K562 (cell line): ENCODE results near the gene UBXN2A. TPM values are rescaled to one million over a fixed set of nuclear protein-coding genes. Genes with fewer than 3 reads are reported as not detected.

Experiments
- ARNT ChIP-seq, 2 experiments: fragments of 450-650 bp; IDR thresholded peaks; 2 replicates each; pipeline ENCODE4 v1.6.1; 2016; ENCODE audit warnings: mild to moderate bottlenecking in 1 of 2
- DACH1 ChIP-seq: fragments of 450-650 bp; IDR thresholded peaks from 2 replicates; pipeline ENCODE4 v1.6.1; 2018; ENCODE audit not compliant: partially characterized antibody
- EWSR1 ChIP-seq: fragments of 450-650 bp; IDR thresholded peaks from 2 replicates; pipeline ENCODE4 v1.6.1; 2018; ENCODE audit warnings: borderline replicate concordance, mild to moderate bottlenecking, low read depth, moderate library complexity; ENCODE audit not compliant: partially characterized antibody
- GTF2F1 ChIP-seq: IDR thresholded peaks from 2 replicates; pipeline ENCODE4 v1.6.1; 2011; ENCODE audit warnings: low read depth, low read length, improper control_type of control experiment
- HMG20A ChIP-seq: fragments of 450-650 bp; formaldehyde crosslinking; conservative IDR thresholded peaks from 2 replicates; pipeline ENCODE4 v1.4.0; 2020; ENCODE audit warnings: mild to moderate bottlenecking, mixed read lengths
- HOXB6 ChIP-seq: fragments of 250-450 bp; sonication (Bioruptor Pico); IDR thresholded peaks from 2 replicates; pipeline ENCODE4 v1.5.1; 2022; ENCODE audit warnings: mild to moderate bottlenecking, borderline replicate concordance
- NR4A1 ChIP-seq, 2 experiments: fragments of 250-450 bp in 1 of 2; fragments of 450-650 bp in 1 of 2; sonication (Bioruptor Pico) in 1 of 2; IDR thresholded peaks; 2 replicates each; pipeline versions ENCODE4 v1.4.0 to v1.6.1; 2016 to 2020; ENCODE audit warnings: mild to moderate bottlenecking in 2 of 2, missing compliant biosample characterization in 1 of 2, missing genetic modification characterization in 1 of 2, moderate library complexity in 1 of 2
- RFX5 ChIP-seq: IDR thresholded peaks from 2 replicates; pipeline ENCODE4 v1.6.1; 2011; ENCODE audit warnings: low read depth, mild to moderate bottlenecking, improper control_type of control experiment, low read length
- TARDBP ChIP-seq: fragments of 450-650 bp; IDR thresholded peaks from 2 replicates; pipeline ENCODE4 v1.6.1; 2016
- TEAD4 ChIP-seq, 2 experiments: sonication (generic) in 1 of 2; formaldehyde crosslinking in 1 of 2; IDR thresholded peaks; 2 replicates each; pipeline versions ENCODE4 v1.6.1 to v1.8.0; 2012 to 2022; ENCODE audit warnings: borderline replicate concordance in 1 of 2, inconsistent platforms in 1 of 2, low read length in 1 of 2, mild to moderate bottlenecking in 1 of 2, missing genetic modification reagents in 1 of 2
- ZNF239 ChIP-seq: fragments of 250-450 bp; sonication (Bioruptor Pico); IDR thresholded peaks from 2 replicates; pipeline ENCODE4 v1.4.0; 2020; ENCODE audit warnings: mild to moderate bottlenecking
- ZNF263 ChIP-seq: sonication (generic); formaldehyde crosslinking; IDR thresholded peaks from 2 replicates; pipeline ENCODE4 v1.8.0; 2022; ENCODE audit warnings: mild to moderate bottlenecking, missing genetic modification reagents, borderline replicate concordance
- ZNF589 ChIP-seq: fragments of 200-800 bp; sonication (Bioruptor generic); IDR thresholded peaks from 2 replicates; pipeline ENCODE4 v1.6.1; 2016; ENCODE audit warnings: low read depth, missing genetic modification characterization, missing compliant biosample characterization
- ZNF707 ChIP-seq: fragments of 250-450 bp; sonication (Bioruptor Pico); conservative IDR thresholded peaks from 2 replicates; pipeline ENCODE4 v1.8.0; 2022; ENCODE audit warnings: inconsistent platforms, mild to moderate bottlenecking, moderate library complexity
- ZNF785 ChIP-seq: fragments of 250-450 bp; sonication (Bioruptor Pico); IDR thresholded peaks from 2 replicates; pipeline ENCODE4 v1.4.0; 2020; ENCODE audit warnings: mild to moderate bottlenecking
- polyA plus RNA-seq, 8 experiments: library from polyadenylated mRNA; depleted of rRNA in 4 of 8; stranded (reverse) in 5 of 8; unstranded in 3 of 8; fragments of >200 nt; fragmentation: Nextera tagmentation in 2 of 8; fragmentation: Illumina TruSeq in 1 of 8; extraction: Ambion mirVana in 2 of 8; extraction: Trizol in 1 of 8; gene quantifications; 2 replicates each; pipeline versions ENCODE4 v1.2.1 to v1.2.3, GENCODE V29; 2011 to 2014; ENCODE audit warnings: inconsistent platforms in 1 of 8, missing spikeins in 1 of 8
- total RNA-seq, 7 experiments: library from RNA; depleted of rRNA in 6 of 7; stranded (reverse); fragments of >200 nt in 6 of 7; fragmentation: Illumina TruSeq in 2 of 7; extraction: Trizol in 2 of 7; gene quantifications; 2 replicates each; pipeline versions ENCODE4 v1.2.1 to v1.2.3, GENCODE V29; 2011 to 2021; ENCODE audit warnings: low replicate concordance in 1 of 7
- TF ChIP-seq, protein P1 (sequence below): fragments of 200-400 bp; formaldehyde crosslinking; IDR thresholded peaks from 2 replicates; pipeline ENCODE4 v1.6.1; 2017; ENCODE audit warnings: mild to moderate bottlenecking, low read depth, low read length, moderate library complexity
- TF ChIP-seq, protein P2 (sequence below): fragments of 450-650 bp; IDR thresholded peaks from 2 replicates; pipeline ENCODE4 v1.6.1; 2017; ENCODE audit warnings: mild to moderate bottlenecking, moderate library complexity
- TF ChIP-seq, protein P3 (sequence below): fragments of 200-800 bp; sonication (Bioruptor generic); IDR thresholded peaks from 2 replicates; pipeline ENCODE4 v1.6.1; 2017; ENCODE audit warnings: missing genetic modification characterization, missing compliant biosample characterization

UBXN2A gene
- total and polyA plus RNA-seq, 9 of the 15 experiments (the other 6 are each of a cell fraction or from before 2014, with no cell fraction given): 3.4 to 25.6 (median 16.0) TPM

DNA sequence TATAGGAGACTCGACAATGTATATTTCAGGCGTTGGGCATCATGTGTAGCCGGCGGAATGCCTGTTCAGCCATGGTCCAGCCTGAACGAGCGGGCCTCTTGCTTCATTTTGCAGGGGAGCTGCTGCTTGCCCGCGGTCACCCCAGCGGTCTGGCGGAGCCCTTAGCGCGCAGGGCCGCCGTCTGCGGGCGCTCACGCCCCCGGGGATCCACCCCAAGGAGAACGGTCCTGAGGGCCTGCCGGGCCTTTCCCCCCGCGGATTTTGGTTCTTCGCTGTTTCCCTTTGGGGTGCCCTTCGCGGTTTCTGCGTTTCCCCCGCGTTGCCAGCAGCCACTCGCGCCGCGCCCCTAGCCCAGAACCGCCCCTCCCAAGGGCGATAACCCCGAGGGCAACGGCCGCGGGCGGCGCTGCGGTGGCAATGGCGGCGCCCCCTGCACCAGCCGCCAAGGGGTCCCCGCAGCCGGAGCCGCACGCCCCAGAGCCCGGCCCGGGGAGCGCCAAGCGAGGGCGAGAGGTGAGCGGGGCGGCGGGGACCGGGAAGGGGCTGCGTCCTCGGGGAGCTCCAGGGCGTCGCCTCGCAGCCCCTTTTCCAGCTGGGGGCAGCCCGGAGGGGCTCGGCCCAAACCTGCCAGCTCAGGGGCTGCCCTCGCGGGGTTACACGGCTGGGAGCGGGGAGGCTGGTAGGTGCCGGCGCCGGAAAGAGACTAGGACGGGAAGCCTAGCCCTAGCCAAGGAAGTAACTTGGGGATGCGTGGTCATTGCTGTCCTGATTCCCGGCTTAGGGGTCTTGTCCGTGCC lies 69.6 kb downstream of the UBXN2A start, which contains the start of gene MFSD2B (continued):
- TF ChIP-seq, protein P1, sequence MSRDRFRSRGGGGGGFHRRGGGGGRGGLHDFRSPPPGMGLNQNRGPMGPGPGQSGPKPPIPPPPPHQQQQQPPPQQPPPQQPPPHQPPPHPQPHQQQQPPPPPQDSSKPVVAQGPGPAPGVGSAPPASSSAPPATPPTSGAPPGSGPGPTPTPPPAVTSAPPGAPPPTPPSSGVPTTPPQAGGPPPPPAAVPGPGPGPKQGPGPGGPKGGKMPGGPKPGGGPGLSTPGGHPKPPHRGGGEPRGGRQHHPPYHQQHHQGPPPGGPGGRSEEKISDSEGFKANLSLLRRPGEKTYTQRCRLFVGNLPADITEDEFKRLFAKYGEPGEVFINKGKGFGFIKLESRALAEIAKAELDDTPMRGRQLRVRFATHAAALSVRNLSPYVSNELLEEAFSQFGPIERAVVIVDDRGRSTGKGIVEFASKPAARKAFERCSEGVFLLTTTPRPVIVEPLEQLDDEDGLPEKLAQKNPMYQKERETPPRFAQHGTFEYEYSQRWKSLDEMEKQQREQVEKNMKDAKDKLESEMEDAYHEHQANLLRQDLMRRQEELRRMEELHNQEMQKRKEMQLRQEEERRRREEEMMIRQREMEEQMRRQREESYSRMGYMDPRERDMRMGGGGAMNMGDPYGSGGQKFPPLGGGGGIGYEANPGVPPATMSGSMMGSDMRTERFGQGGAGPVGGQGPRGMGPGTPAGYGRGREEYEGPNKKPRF: no peak
- no peak for TF ChIP-seq NR4A1 (CRISPR knock-in tag; IDR thresholded peaks at IDR 0.05)
- peak; percentile 63 for TF ChIP-seq NR4A1 (tag; IDR thresholded peaks at IDR 0.05)
- TF ChIP-seq HOXB6 (CRISPR knock-in tag): no peak
- no peak for TF ChIP-seq TEAD4 (IDR thresholded peaks at IDR 0.05; ENCODE audit: low read length)
- TF ChIP-seq TEAD4 (CRISPR knock-in tag; IDR thresholded peaks at IDR 0.05; ENCODE audit: borderline replicate concordance): no peak
- TF ChIP-seq ZNF785: no peak
- no peak for TF ChIP-seq DACH1
- no peak for TF ChIP-seq TARDBP
- no peak for TF ChIP-seq GTF2F1
- TF ChIP-seq ZNF589 (CRISPR knock-in tag): peak; percentile 78
- no peak for TF ChIP-seq ZNF707 (CRISPR knock-in tag)
- TF ChIP-seq, protein P2, sequence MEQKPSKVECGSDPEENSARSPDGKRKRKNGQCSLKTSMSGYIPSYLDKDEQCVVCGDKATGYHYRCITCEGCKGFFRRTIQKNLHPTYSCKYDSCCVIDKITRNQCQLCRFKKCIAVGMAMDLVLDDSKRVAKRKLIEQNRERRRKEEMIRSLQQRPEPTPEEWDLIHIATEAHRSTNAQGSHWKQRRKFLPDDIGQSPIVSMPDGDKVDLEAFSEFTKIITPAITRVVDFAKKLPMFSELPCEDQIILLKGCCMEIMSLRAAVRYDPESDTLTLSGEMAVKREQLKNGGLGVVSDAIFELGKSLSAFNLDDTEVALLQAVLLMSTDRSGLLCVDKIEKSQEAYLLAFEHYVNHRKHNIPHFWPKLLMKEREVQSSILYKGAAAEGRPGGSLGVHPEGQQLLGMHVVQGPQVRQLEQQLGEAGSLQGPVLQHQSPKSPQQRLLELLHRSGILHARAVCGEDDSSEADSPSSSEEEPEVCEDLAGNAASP: no peak
- no peak for TF ChIP-seq ZNF263 (CRISPR knock-in tag)
- TF ChIP-seq, protein P3, sequence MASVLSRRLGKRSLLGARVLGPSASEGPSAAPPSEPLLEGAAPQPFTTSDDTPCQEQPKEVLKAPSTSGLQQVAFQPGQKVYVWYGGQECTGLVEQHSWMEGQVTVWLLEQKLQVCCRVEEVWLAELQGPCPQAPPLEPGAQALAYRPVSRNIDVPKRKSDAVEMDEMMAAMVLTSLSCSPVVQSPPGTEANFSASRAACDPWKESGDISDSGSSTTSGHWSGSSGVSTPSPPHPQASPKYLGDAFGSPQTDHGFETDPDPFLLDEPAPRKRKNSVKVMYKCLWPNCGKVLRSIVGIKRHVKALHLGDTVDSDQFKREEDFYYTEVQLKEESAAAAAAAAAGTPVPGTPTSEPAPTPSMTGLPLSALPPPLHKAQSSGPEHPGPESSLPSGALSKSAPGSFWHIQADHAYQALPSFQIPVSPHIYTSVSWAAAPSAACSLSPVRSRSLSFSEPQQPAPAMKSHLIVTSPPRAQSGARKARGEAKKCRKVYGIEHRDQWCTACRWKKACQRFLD (CRISPR knock-in tag): peak; percentile 90
- no peak for TF ChIP-seq ARNT (IDR thresholded peaks at IDR 0.05)
- TF ChIP-seq ZNF239 (CRISPR knock-in tag): 0 out of 2 replicates have a peak, but pooled peaks have one; percentile 17
- TF ChIP-seq EWSR1: no peak
- TF ChIP-seq RFX5: no peak
- no peak for TF ChIP-seq HMG20A (CRISPR knock-in tag)
